ENCODE data around the gene OR1J4. TPM values are rescaled to one million over a fixed set of nuclear protein-coding genes. Genes with fewer than 3 reads are reported as not detected.
A peak's percentile ranks its signal among the peaks of the same experiment; 100 is the strongest.

The OR1J4 gene
- total RNA-seq, 3 donors from 2014 or later (not counting 1 experiment from before 2014, with no cell fraction given), result not detected

DNA sequence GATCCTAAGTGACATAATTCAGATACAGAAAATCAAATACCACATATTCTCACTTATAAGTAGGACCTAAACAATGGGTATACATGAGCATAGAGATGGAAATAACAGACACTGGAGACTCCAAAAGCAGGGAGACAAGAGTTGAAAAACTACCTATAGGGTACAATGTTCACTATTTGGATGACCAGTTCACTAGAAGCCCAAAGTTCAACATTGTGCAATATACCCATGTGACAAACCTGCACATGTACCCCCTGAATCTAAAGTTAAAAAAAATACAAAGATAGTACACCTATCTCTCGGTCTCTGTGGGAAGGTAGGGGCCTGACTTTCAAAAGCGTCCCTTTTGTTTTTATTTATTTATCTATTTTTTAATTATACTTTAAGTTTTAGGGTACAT lies 19.8 kb downstream of the OR1J4 start:
- no CpG with 5 or more reads among the region's 2 CpGs for WGBS (ENCODE audit: insufficient coverage)
- Histone ChIP-seq H3K4me1 (ENCODE audit: control insufficient read depth, insufficient read depth, low read length) (no peaks in the 10 kb centered on the region), H3K4me3 (ENCODE audit: low read length) (no peak overlapping the region), H3K27ac (ENCODE audit: low read length) (no peak overlapping the region), H3K27me3 (ENCODE audit: control insufficient read depth, insufficient read depth, low read length) (peaks cover 2% of the 10 kb centered on the region), H3K36me3 (ENCODE audit: control insufficient read depth, insufficient read depth, low read length) (no peaks in the 10 kb centered on the region), H3K9me3 (ENCODE audit: control insufficient read depth, insufficient read depth, low read length) (no peaks in the 10 kb centered on the region)
- no peaks in the 10 kb centered on the region for H3K9me3 Mint-ChIP-seq
- intact Hi-C loops (cut with micrococcal nuclease), result no loop called here
- ATAC-seq (no peak), DNase-seq (no peak)
- H3K27ac Mint-ChIP-seq, result no peak overlapping the region
- no peak overlapping the region for H3K4me3 Mint-ChIP-seq
- H3K27me3 Mint-ChIP-seq (ENCODE audit: low read depth in 2 of 2), result peaks cover 2 to 35% of the 10 kb centered on the region in 2 donors
- TF ChIP-seq, protein P1, sequence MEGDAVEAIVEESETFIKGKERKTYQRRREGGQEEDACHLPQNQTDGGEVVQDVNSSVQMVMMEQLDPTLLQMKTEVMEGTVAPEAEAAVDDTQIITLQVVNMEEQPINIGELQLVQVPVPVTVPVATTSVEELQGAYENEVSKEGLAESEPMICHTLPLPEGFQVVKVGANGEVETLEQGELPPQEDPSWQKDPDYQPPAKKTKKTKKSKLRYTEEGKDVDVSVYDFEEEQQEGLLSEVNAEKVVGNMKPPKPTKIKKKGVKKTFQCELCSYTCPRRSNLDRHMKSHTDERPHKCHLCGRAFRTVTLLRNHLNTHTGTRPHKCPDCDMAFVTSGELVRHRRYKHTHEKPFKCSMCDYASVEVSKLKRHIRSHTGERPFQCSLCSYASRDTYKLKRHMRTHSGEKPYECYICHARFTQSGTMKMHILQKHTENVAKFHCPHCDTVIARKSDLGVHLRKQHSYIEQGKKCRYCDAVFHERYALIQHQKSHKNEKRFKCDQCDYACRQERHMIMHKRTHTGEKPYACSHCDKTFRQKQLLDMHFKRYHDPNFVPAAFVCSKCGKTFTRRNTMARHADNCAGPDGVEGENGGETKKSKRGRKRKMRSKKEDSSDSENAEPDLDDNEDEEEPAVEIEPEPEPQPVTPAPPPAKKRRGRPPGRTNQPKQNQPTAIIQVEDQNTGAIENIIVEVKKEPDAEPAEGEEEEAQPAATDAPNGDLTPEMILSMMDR (IDR thresholded peaks at IDR 0.05), result no peak
- no peaks in the 10 kb centered on the region for H3K4me1 Mint-ChIP-seq
- H3K36me3 Mint-ChIP-seq, result no peaks in the 10 kb centered on the region

DNA sequence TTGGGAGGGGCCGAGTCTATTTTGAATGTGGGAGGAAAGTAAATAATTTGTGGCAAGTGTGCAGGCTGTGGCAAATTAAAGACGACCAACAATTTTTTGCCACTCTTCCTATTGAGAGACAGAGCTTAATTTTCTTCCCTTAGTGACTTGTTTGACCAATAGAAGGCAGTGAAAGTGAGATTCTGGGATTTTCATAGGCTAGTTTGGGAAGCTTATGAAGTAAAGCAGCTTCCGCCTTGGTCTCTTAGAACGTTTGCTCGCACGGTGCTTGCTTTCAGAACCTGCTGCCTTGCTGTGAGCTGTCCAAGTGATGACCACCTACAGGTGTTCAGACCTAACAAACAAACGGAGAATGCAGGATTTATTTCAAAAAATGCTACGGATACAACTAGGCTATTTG lies 27.3 kb downstream of the OR1J4 start:
- H3K27ac ChIP-seq (ENCODE audit: low read length), result no peak overlapping the region
- no peaks in the 10 kb centered on the region for H3K36me3 ChIP-seq (ENCODE audit: control insufficient read depth, insufficient read depth, low read length)
- DNase-seq (no peak), ATAC-seq (no peak)
- no peaks in the 10 kb centered on the region for H3K4me1 Mint-ChIP-seq
- no peak overlapping the region for H3K27ac Mint-ChIP-seq
- H3K9me3 Mint-ChIP-seq, result no peaks in the 10 kb centered on the region
- H3K4me3 Mint-ChIP-seq, result no peak overlapping the region
- 66% methylated on average over 6 of the region's 8 CpGs for WGBS (ENCODE audit: insufficient coverage)
- peaks cover 2% of the 10 kb centered on the region for H3K27me3 ChIP-seq (ENCODE audit: control insufficient read depth, insufficient read depth, low read length)
- intact Hi-C loops (cut with micrococcal nuclease), result no loop called here
- TF ChIP-seq, protein P1 (IDR thresholded peaks at IDR 0.05), result no peak
- peaks cover 3 to 63% of the 10 kb centered on the region in 2 donors for H3K27me3 Mint-ChIP-seq (ENCODE audit: low read depth in 2 of 2)
- no peaks in the 10 kb centered on the region for H3K36me3 Mint-ChIP-seq
- no peaks in the 10 kb centered on the region for H3K4me1 ChIP-seq (ENCODE audit: control insufficient read depth, insufficient read depth, low read length)
- no peak overlapping the region for H3K4me3 ChIP-seq (ENCODE audit: low read length)
- H3K9me3 ChIP-seq (ENCODE audit: control insufficient read depth, insufficient read depth, low read length), result peaks cover 2% of the 10 kb centered on the region

DNA sequence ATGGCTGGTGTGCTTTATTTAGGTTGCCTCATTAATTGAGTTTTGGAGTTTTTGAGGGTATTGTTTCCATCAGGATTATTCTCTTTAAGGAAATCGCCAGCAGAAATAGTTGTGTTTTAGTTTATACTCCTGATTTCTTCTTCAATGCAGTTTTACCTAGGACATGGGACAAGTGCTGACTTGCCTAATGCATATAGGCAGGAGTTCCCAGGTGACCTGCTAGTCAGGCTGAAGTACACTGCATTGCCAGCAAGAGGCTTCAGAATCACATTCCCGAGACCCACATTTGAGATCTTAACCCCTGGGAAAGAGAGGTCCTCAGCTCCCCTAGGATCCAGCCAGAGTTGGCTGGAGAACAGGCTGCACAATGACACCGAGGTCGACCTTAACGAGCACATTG lies 32.4 kb downstream of the OR1J4 start:
- Histone ChIP-seq H3K27ac (ENCODE audit: low read length) (no peak overlapping the region), H3K4me1 (ENCODE audit: control insufficient read depth, insufficient read depth, low read length) (no peaks in the 10 kb centered on the region), H3K27me3 (ENCODE audit: control insufficient read depth, insufficient read depth, low read length) (no peaks in the 10 kb centered on the region), H3K4me3 (ENCODE audit: low read length) (no peak overlapping the region), H3K9me3 (ENCODE audit: control insufficient read depth, insufficient read depth, low read length) (peaks cover 2% of the 10 kb centered on the region), H3K36me3 (ENCODE audit: control insufficient read depth, insufficient read depth, low read length) (no peaks in the 10 kb centered on the region)
- TF ChIP-seq, protein P1 (IDR thresholded peaks at IDR 0.05), result no peak
- Mint-ChIP-seq H3K36me3 (no peaks in the 10 kb centered on the region), H3K27me3 (ENCODE audit: low read depth in 2 of 2) (peaks cover 11 to 61% of the 10 kb centered on the region in 2 donors), H3K27ac (no peak overlapping the region), H3K9me3 (peaks cover 0 to 2% of the 10 kb centered on the region in 2 donors), H3K4me3 (no peak overlapping the region), H3K4me1 (no peaks in the 10 kb centered on the region)
- WGBS (ENCODE audit: insufficient coverage), result 74% methylated on average over 5 of the region's 5 CpGs
- DNase-seq (no peak), ATAC-seq (peak in 1 of 3 donors; percentile 17)
- intact Hi-C loops (cut with micrococcal nuclease), result no loop called here

DNA sequence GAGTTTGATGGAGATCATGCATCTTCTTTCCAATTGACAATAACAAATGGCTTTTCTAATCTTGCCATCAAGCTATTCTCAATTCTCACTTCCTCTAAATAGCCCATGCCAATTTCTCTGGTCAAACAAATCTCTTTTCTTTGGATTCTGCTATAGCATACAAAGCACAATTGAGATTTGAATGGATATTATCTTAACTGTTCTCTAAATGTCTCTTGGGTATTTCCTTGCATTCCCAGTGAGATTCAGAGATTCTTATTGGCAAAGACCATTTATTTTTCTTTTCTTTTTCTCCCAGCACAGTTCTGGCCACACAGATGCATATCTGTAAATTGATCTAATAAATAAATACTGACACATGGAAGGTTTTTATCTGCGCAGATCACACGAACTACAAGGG lies 33.9 kb downstream of the OR1J4 start, which contains the start of gene OR1N2:
Gene OR1N2, plus strand, starts transcription at position 301 of the 400 bp plus-strand sequence. CDS start 100 bp downstream, outside the sequence.
- Histone ChIP-seq H3K36me3 (ENCODE audit: control insufficient read depth, insufficient read depth, low read length) (no peaks in the 10 kb centered on the region), H3K9me3 (ENCODE audit: control insufficient read depth, insufficient read depth, low read length) (peaks cover 2% of the 10 kb centered on the region), H3K4me3 (ENCODE audit: low read length) (no peak within 1 kb of the TSS), H3K4me1 (ENCODE audit: control insufficient read depth, insufficient read depth, low read length) (no peaks in the 10 kb centered on the region), H3K27ac (ENCODE audit: low read length) (no peak within 1 kb of the TSS), H3K27me3 (ENCODE audit: control insufficient read depth, insufficient read depth, low read length) (no peaks in the 10 kb centered on the region)
- H3K27ac Mint-ChIP-seq, result no peak within 1 kb of the TSS
- H3K4me3 Mint-ChIP-seq, result no peak within 1 kb of the TSS
- H3K36me3 Mint-ChIP-seq, result no peaks in the 10 kb centered on the region
- DNase-seq, result no peak
- peaks cover 0 to 2% of the 10 kb centered on the region in 2 donors for H3K9me3 Mint-ChIP-seq
- no peak for ATAC-seq
- intact Hi-C loops (cut with micrococcal nuclease), result no loop called here
- H3K4me1 Mint-ChIP-seq, result no peaks in the 10 kb centered on the region
- 64% methylated on average over 2 of the region's 2 CpGs for WGBS (ENCODE audit: insufficient coverage)
- H3K27me3 Mint-ChIP-seq (ENCODE audit: low read depth in 2 of 2), result peaks cover 11 to 61% of the 10 kb centered on the region in 2 donors
- TF ChIP-seq, protein P1 (IDR thresholded peaks at IDR 0.05), result no peak
